GM19467 (cell line): Measurements from ENCODE around the gene COX7C.
"Not testable (repeated sequence)": the region's sequence is repeated elsewhere in the genome, so short reads cannot be mapped to it uniquely, and the experiment has no call there.

ENCODE experiments used
- ATAC-seq: cut with Tn5 transposase; IDR thresholded peaks from one replicate; pipeline ENCODE4 v1.9.1; 2021; ENCODE audit warnings: mild to moderate bottlenecking, moderate library complexity; ENCODE audit not compliant: unreplicated experiment

Gene COX7C

GRCh38 chr5:86660771-86661170 lies 43.0 kb downstream of the COX7C start:
- not testable (repeated sequence) for ATAC-seq

GRCh38 chr5:86664173-86664572 lies 46.4 kb downstream of the COX7C start:
- no peak for ATAC-seq

GRCh38 chr5:86665984-86666760 lies 48.4 kb downstream of the COX7C start:
- no peak for ATAC-seq

GRCh38 chr5:86666981-86667380 lies 49.2 kb downstream of the COX7C start:
- no peak for ATAC-seq
